NCI-H146 treated with DMSO at 0.1 percent for 48 hours (cell line): ENCODE results near the gene OOSP2.
"Not testable (repeated sequence)": the region's sequence is repeated elsewhere in the genome, so short reads cannot be mapped to it uniquely, and the experiment has no call there.

ENCODE experiments used
- DNase-seq: peaks from one replicate; lab custom pipeline; 2025; ENCODE audit not compliant: unreplicated experiment; lab: John Stamatoyannopoulos, UW

Gene OOSP2, protein sequence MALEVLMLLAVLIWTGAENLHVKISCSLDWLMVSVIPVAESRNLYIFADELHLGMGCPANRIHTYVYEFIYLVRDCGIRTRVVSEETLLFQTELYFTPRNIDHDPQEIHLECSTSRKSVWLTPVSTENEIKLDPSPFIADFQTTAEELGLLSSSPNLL

DNA sequence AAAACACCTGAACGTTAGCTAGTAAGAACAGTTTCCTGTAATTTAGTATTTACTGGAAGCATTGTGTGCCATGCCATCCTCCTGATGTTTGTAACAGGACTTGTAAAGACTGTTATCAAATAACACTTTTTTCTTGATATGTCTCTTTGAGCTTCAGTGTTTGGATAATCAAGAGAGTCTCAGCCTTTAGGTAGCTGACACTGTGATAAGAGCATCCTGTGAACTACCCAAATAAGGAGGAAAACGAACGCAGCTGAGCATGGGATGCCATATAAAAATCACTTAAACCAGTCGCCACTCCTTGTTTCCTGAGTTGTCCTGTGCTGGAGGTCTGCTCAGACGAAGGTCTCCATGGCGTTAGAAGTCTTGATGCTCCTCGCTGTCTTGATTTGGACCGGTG, at the start of gene OOSP2:
TSS of gene OOSP2 (plus strand) at position 301 of the 400 bp plus-strand sequence. CDS start at position 352, 51 bp downstream.
- no peak for DNase-seq

DNA sequence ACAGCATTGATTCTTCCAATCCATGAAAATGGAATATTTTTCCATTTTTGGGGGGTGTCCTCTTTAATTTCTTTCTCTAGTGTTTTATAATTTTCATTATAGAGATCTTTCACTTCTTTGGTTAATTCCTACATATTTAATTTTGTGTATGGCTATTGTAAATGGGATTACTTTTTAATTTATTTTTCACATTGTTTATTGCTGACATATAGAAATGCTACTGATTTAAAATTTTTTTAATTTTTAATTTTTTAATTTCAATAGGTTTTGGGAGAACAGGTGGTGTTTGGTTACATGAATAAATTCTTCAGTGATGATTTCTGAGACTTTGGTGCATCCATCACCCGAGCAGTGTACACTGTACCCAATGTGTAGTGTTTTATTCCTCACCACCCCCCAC, 49.8 kb upstream of the OOSP2 start:
- DNase-seq: no peak

DNA sequence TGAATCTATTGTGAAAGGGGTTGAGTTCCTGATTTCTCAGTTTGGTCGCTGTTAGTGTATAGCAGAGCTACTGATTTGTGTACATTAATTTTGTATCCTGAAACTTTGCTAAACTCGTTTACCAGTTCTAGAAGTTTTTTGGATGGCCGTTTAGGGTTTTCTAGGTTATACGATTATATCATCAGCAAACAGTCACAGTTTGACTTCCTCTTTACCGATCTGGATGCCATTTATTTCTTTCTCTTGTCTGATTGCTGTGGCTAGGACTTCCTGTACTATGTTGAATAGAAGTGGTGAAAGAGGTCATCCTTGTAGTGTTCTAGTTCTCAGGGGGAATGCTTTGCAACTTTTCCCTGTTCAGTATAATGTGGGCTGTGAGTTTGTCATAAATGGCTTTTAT, 47.8 kb upstream of the OOSP2 start:
- DNase-seq: no peak

DNA sequence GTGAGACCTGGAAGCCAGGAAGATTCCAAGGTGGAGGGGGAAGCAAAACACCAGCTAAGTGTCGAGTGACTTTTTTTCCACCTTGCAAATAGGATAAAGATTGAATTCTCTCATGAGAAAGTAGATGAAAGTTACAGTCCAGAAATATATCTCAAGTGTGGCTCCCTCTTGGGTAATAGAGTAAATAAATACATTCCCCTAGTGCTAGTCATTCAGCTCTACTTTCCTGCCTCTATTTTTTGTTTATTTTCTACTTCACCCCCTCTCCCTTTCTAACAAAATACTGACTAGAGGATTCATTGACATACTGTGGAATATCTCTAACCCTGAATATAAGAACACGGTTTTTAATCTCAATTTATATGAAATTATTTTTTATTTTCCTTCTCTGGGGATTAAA, 42.4 kb upstream of the OOSP2 start:
- no peak for DNase-seq

DNA sequence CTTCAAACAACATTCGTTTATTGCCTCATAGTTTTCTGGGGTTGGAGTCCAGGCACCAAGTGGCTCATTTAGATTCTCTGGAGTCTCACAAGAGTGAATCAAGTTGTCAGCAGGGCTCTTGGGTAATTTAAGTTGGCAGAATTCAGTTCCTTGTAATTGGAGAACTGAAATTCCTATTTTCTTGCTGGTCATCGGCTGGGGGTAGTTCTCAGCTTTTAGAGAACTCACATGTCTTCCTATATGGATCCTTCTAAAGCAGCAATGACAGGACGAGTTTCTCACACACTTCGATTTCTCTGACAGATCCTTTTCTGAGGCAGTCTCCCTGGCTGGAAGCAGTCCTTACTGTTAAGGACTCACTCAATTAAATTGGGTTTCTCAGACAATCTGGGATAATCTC, 40.5 kb upstream of the OOSP2 start:
- no peak for DNase-seq

DNA sequence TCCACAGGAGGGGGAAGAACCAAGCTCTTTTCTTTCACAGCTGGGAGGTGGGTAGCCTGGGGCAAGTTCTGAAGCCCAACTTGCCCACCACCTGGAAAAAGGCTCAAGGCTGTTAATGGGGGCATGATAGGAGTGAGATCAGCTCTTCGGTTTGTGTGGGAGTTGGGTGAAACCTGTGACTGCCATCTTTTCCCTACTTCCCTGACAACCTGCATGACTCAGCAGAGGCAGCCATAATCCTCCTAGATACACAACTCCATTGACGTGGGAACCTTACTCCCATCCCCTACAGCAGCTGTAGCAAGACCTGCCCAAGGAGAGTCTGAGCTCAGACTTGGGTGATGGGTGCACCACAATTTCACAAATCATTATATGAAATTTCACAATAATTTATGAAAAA, 36.5 kb upstream of the OOSP2 start:
- no peak for DNase-seq

DNA sequence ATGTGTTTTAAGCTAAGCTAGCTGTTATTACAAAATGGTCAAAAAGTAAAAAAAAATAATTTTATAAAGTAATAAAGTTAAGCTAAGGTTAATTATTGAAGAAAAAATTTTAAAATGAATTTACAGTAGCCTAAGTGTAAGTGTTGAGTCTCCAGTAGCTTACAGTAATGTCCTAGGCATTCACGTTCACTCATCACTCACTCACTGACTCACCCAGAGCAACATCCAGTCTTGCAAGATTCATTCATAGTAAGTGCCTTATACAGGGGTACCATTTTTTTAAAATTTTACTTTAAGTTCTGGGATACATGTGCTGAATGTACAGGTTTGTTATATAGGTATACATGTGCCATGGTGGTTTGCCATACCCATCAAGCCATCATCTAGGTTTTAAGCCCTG, 34.8 kb upstream of the OOSP2 start:
- DNase-seq: no peak

DNA sequence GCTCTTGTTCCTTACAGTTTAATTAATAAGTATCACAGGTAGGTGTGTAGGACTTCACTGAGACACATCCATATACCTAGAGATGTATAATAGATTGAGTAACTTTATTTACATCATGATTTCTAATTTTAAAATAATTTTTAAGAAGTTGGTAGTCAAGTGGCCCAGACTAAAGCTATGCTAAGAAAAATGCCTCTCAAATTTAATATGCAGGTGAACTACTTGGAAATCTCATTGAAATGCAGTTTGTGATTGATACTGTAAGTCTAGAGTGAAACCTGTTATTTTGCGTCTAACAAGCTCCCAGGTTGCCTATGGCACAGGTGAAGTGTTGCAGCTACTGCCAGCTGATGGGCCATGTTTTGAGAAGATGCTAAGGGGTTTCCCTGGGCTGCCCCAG, 23.3 kb upstream of the OOSP2 start, which contains the start of gene OOSP4B:
TSS of gene OOSP4B (plus strand) at position 301 of the 400 bp plus-strand sequence.
- DNase-seq: no peak

DNA sequence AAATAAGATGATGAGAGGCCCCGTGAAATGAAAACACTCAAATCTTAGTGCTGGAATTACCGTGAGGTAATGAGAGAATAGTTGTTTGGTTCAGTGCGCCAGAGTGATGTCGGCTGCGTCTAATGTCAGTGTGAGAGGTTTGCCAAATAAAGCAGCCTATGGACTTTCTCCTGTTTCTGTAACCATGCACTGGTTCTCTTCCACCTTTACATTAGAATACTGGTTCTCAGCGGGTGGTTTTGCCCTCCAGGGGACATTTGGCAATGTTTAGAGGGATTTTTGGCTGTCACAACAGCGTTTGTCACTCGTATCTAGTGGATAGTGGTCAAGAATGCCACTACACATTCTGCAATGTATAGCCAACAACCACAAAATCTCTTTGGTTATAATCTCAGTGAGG, 22.2 kb upstream of the OOSP2 start:
- DNase-seq: no peak

DNA sequence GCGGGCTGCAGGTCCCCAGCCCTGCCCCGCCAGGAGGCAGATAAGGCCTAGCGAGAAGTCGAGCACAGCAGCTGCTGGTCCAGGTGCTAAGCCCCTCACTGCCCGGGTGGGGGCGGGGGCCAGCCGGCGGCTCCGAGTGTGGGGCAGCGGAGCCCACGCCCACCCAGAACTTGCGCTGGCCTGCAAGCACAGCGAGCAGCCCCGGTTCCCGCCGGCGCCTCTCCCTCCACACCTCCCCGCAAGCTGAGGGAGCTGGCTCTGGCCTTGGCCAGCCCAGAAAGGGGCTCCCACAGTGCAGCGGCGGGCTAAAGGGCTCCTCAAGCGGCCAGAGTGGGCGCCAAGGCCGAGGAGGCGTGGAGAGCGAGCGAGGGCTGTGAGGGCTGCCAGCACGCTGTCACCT, 19.8 kb upstream of the OOSP2 start:
- DNase-seq: not testable (repeated sequence)

DNA sequence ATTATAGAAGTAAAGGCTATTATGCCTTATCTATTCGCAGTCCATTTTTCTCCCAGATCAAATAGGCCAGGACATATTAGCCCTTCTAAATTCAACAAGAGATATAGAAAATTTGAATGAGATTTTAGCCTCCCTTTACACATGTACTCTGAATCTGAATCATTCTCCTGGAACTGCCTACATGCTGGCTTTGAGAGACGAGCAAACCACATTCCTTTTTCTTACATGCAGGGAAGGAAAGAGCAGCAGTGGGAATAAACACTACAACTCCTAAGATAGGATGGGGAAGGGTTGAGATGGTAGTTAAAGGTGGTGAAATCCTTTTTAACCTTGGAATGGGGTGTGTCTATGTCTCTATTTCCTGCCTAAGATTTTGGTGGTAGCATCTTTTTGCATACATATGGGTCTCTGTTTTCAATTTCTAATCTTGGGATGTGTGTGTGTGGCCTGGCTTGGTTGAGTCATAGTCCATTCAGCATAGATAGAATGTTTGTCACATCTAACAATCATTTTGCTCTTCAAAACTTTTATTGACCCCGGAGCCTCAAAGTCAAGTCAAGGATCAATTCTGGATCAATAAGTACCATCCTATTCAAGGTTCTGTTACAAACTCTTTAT, 11.1 kb upstream of the OOSP2 start:
- no peak for DNase-seq

DNA sequence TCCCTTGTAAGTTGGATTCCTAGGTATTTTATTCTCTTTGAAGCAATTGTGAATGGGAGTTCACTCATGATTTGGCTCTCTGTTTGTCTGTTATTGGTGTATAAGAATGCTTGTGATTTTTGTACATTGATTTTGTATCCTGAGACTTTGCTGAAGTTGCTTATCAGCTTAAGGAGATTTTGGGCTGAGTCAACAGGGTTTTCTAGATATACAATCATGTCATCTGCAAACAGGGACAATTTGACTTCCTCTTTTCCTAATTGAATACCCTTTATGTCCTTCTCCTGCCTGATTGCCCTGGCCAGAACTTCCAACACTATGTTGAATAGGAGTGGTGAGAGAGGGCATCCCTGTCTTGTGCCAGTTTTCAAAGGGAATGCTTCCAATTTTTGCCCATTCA, 10.2 kb downstream of the OOSP2 start:
- not testable (repeated sequence) for DNase-seq

DNA sequence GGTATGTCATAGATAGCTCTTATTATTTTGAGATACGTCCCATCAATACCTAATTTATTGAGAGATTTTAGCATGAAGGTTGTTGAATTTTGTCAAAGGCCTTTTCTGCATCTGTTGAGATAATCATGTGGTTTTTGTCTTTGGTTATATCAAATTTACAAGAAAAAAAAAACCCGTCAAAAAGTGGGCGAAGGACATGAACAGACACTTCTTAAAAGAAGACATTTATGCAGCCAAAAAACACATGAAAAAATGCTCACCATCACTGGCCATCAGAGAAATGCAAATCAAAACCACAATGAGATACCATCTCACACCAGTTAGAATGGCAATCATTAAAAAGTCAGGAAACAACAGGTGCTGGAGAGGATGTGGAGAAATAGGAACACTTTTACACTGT, 10.6 kb downstream of the OOSP2 start:
- not testable (repeated sequence) for DNase-seq

DNA sequence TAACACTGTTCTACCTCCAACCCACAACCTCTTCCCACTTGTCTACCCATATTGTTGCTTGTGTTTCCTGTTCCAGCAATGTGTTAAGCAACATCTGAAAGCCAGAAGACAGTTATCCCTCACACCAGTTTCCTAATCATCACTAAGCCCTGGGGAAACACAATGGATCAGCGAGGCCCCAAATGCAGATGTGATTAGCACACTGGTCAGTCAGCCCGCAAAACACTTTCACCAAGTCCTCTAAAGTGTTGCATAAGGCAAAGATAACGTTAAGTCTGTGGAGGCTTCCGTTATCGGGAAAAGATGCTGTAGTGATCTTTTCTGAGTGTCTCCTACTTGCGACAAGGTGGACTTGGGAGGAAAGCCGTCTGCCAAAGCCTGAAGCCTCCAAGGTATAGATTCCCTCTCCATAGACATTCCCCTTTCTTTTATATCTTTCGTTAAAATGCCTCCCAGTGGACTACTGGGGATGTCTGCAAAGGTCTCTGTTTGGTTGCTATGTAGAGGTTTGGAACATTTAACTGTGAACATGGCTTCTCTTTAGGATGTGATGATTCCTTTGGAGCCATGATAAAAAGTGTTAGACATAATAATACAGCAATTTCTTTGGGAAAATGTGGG, 16.2 kb downstream of the OOSP2 start, which contains the start of gene MS4A3:
TSS of gene MS4A3 (plus strand) at position 317 of the 621 bp plus-strand sequence. CDS start 4,496 bp downstream, outside the sequence.
- DNase-seq: no peak

DNA sequence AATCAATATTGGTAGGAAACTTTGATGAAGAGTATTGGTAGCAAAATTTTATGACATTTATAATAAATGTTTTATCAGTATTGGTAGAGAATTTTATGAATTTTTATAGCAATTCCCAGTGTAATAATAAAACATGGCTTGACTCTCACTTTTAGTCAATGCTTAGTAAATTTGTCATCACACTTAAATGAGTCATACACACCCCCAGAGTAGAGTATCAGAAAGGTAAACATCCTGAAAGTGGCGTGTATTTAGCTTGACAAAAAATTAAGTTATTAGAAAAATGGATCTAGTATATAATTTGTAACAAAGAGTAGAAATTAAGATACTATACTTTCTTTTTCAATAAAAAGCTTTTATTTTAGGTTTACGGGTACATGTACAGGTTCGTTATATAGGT, 18.8 kb downstream of the OOSP2 start:
- no peak for DNase-seq

DNA sequence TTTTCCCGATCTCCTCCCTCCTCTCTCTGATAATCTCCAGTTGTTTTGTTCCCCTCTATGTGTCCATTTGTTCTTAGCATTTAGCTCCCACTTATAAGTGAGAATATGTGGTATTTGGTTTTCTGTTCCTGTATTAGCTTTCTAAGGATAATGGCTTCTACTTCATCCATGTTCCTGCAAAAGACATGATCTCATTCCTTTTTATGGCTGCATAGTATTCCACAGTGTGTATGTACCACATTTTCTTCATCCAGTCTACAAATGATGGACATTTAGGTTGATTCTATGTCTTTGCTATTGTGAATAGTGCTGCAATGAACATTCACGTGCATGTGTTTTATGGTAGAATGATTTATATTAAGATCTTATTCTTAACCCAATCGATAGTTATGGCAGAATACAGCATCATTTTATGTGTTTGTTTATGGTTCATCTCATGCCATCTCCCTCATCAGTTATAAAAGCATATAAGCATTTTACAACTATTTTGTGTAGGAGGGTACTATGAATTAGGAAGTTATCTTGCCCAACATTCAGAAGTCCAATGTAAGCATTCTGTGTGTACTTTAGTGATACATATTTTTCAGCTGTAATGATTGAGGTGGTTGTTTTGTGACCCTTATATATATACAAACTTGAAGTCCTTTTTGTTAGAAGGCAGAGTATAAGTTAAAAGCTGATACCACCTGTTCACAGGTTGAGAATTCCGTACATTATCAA, 19.5 kb downstream of the OOSP2 start:
- DNase-seq: no peak

DNA sequence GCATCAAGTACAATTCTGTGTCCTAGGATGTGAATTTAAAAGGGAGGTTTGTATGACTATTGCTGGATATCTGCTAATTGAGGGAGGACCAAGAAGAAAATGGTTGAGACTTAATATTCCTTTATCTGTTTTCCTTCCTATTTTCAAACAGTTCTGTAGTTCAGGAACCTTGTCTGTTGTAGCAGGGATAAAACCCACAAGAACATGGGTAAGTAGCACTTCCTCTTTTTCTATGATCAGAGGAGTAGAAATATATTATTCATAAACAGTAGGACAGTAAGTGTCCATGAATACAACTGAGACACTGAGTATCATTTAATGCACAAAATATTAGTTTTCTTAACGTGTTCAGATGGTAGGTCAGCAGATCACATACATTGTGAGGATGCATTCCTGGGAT, 23.9 kb downstream of the OOSP2 start:
- no peak for DNase-seq

DNA sequence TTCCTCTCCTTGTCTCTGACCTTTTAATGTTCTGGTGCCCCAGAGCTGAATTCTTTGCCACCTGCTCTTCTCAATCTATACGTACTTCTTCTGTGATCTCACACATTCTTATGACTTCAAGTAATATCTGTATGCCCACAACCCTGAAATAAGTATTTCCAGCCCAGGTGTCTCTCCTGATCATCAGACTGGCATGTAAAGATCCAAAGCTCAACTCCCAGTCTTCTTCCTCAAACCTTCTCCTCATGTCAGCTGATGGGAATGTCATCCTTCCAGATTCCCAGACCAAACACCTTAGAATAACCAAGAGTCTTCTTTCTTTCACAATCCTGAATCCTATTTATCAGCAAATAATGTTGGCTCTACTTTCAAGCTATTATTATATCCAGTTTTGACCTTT, 25.6 kb downstream of the OOSP2 start:
- no peak for DNase-seq

DNA sequence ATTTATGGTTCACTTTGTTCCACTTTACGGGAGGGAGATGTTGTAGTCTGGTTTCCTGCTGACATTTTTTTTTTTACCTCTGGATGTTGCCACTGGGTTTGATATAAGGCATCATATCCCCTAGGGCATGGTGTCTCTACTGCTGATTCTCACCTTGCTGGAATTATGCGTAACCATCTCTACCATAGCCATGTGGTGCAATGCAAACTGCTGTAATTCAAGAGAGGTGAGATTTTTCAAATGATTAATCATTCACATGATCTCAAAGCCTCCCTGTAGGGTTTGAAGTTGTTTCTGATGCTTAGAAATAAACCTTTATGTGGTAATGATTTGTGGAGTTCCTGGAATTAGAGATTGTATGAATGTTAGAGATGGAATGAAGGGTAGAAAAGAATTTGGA, 29.2 kb downstream of the OOSP2 start:
- no peak for DNase-seq

DNA sequence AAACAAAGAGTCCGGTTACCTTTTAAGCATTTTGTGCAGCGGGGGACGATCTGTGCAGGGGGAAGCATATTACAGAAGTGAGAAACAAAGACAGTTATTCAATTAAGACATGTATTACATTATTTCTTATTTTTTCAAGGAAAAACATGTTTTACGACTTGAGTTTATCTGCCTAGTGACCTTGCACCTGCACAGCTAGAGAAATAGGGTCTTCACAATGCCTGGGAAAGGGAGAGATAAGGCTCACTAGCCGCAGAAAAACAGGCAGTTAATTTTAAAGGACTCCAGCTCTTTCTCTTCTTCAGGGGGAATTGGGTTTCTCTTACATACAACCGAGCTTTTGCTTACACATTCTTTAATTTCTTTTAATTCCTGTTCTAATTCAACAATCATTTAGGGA, 31.4 kb downstream of the OOSP2 start:
- DNase-seq: not testable (repeated sequence)

DNA sequence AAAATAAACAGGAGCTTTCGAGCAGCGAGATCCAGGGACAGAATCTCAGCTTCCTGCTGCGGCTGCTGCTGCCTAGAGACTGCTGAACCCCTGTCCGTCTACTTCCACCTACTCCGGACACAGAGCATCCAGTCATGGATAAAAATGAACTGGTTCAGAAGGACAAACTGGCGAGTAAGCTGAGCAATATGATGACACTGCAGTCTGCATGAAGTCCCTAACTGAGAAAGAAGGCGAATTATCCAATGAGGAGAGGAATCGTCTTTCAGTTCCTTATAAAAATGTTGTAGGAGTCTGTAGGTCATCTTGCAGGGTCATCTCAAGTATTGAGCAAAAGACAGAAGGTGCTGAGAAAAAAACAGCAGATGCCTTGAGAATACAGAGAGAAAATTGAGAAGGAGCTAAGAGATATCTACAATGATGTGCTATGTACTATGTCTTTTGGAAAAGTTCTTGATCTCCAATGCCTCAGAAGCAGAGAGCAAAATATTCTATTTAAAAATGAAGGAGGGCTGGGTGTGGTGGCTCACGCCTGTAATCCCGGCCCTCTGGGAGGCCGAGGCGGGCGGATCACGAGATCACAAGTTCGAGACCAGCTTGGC, 37.1 kb downstream of the OOSP2 start:
- DNase-seq: no peak
